ENCODE measurements around the gene APOL6. TPM values are rescaled to one million over a fixed set of nuclear protein-coding genes. Genes with fewer than 3 reads are reported as not detected.
"Not testable (repeated sequence)": the region's sequence is repeated elsewhere in the genome, so short reads cannot be mapped to it uniquely, and the experiment has no call there.

The APOL6 gene
- total and polyA plus RNA-seq, 10 of the 15 experiments (the other 5 are each of a cell fraction or from before 2014, with no cell fraction given) = 4.3 to 22.9 (median 9.3) TPM

GRCh38 chr22:35674335-35674734 lies 26.1 kb downstream of the APOL6 start:
- H3K4me2 ChIP-seq (ENCODE audit: control insufficient read depth, insufficient read depth) = no peak overlapping the region
- ChIA-PET RAD21 (ENCODE audit: unreplicated experiment) (no interaction called here), POLR2A (no interaction called here), SMC1A (ENCODE audit: uncharacterized antibody, unreplicated experiment) (interaction anchor here (1.0 kb wide), 1 partner anchor 11 kb away, joined by 3 read pairs; no protein-coding TSS in a partner anchor), CTCF (interaction anchor here (0.6 kb wide), 1 partner anchor 45 kb away, joined by 3 read pairs; no protein-coding TSS in a partner anchor)
- in situ Hi-C loops (cut with MboI) (no loop called here), intact Hi-C loops (cut with micrococcal nuclease; ENCODE audit: unreplicated experiment) (no loop called here)
- H3K79me2 ChIP-seq (ENCODE audit: control insufficient read depth, insufficient read depth, low read length) = no peaks in the 10 kb centered on the region
- no peak for DNase-seq (ENCODE audit: low read depth, low spot score)
- H4K20me1 ChIP-seq (ENCODE audit: control insufficient read depth, insufficient read depth) = no peaks in the 10 kb centered on the region
- ATAC-seq = no peak
- TF ChIP-seq NFXL1 (IDR thresholded peaks at IDR 0.05; ENCODE audit: borderline replicate concordance) = no peak
- no peak for TF ChIP-seq IKZF1 (conservative IDR thresholded peaks at IDR 0.05)
- TF ChIP-seq ZBED1 (IDR thresholded peaks at IDR 0.05; ENCODE audit: borderline replicate concordance) = no peak
- no peak for TF ChIP-seq SMAD1 (IDR thresholded peaks at IDR 0.05; ENCODE audit: low read depth, partially characterized antibody)
- BruUV-seq (replicated peaks) = no TSS peak
- H3K27ac ChIP-seq (ENCODE audit: control insufficient read depth, insufficient read depth) = no peak overlapping the region
- no peak overlapping the region for H3K9ac ChIP-seq (ENCODE audit: control insufficient read depth, insufficient read depth, low read length)
- peaks cover 3% of the 10 kb centered on the region; the same call in 1 of the 3 replicates for H3K9me3 ChIP-seq (replicated peaks; ENCODE audit: control insufficient read depth, insufficient read depth, low read length)
- H3K36me3 ChIP-seq (ENCODE audit: control insufficient read depth in 2 of 2, insufficient read depth in 2 of 2, low read length in 1 of 2) = no peaks in the 10 kb centered on the region
- H2AFZ ChIP-seq (ENCODE audit: control insufficient read depth, low read depth, low read length) = no peak overlapping the region
- FAIRE-seq = no peak
- no peaks in the 10 kb centered on the region for H3K27me3 ChIP-seq (replicated peaks in 1 of 2; ENCODE audit: control insufficient read depth in 2 of 2, insufficient read depth in 2 of 2, low read length in 1 of 2)
- no peak overlapping the region for H3K4me3 ChIP-seq
- H3K4me1 ChIP-seq (ENCODE audit: control insufficient read depth, insufficient read depth, low read length) = no peaks in the 10 kb centered on the region

GRCh38 chr22:35676065-35676464 lies 27.8 kb downstream of the APOL6 start:
- ATAC-seq; H3K27me3 ChIP-seq (replicated peaks in 1 of 2; ENCODE audit: control insufficient read depth in 2 of 2, insufficient read depth in 2 of 2, low read length in 1 of 2); RAD21 ChIA-PET (ENCODE audit: unreplicated experiment); H3K4me1 ChIP-seq (ENCODE audit: control insufficient read depth, insufficient read depth, low read length); H3K9ac ChIP-seq (ENCODE audit: control insufficient read depth, insufficient read depth, low read length); in situ Hi-C loops (cut with MboI); intact Hi-C loops (cut with micrococcal nuclease; ENCODE audit: unreplicated experiment); H2AFZ ChIP-seq (ENCODE audit: control insufficient read depth, low read depth, low read length); DNase-seq (ENCODE audit: low read depth, low spot score); H3K79me2 ChIP-seq (ENCODE audit: control insufficient read depth, insufficient read depth, low read length); BruUV-seq (replicated peaks); H3K4me3 ChIP-seq; H3K36me3 ChIP-seq (ENCODE audit: control insufficient read depth in 2 of 2, insufficient read depth in 2 of 2, low read length in 1 of 2); FAIRE-seq; H3K9me3 ChIP-seq (replicated peaks; ENCODE audit: control insufficient read depth, insufficient read depth, low read length); H3K4me2 ChIP-seq (ENCODE audit: control insufficient read depth, insufficient read depth); POLR2A ChIA-PET; H4K20me1 ChIP-seq (ENCODE audit: control insufficient read depth, insufficient read depth); H3K27ac ChIP-seq (ENCODE audit: control insufficient read depth, insufficient read depth): not testable (repeated sequence)
- 0% methylated on average over 1 of the region's 1 CpG for WGBS (ENCODE audit: insufficient coverage, insufficient replicate concordance, low lambda C conversion rate, missing lambda C conversion rate)
- SMC1A ChIA-PET (ENCODE audit: uncharacterized antibody, unreplicated experiment) = interaction anchor here (1.5 kb wide), 1 partner anchor 9 kb away, joined by 5 read pairs; no protein-coding TSS in a partner anchor
- CTCF ChIA-PET = interaction anchor here (1.1 kb wide), 1 partner anchor 10 kb away, joined by 5 read pairs; no protein-coding TSS in a partner anchor
